HepG2 (cell line): Measurements from ENCODE around the gene CCND1. TPM values are rescaled to one million over a fixed set of nuclear protein-coding genes. Genes with fewer than 3 reads are reported as not detected.
A peak's percentile ranks its signal among the peaks of the same experiment; 100 is the strongest.

Experiments
- ATAC-seq: fragments of 200-7000 bp; cut with Tn5 transposase; 3 replicates; pipeline ENCODE4 v1.9.1; 2020; ENCODE audit warnings: mild to moderate bottlenecking, moderate library complexity
- BruUV-seq: library from RNA; stranded (reverse); fragments of 400-500 nt; replicated peaks from 2 replicates; lab custom pipeline; 2021; lab: Mats Ljungman, UMichigan
- CTCF ChIA-PET: fragments of 300-600 bp; formaldehyde crosslinking; extraction: SDS; loops from one replicate; lab custom pipeline; 2021; ENCODE audit warnings: low total read pairs, inconsistent platforms, low intra/inter-chr PET ratio; lab: Yijun Ruan, JAX
- POLR2A ChIA-PET: fragments of 350-600 bp; sonication (Branson Sonifier 250); formaldehyde crosslinking; loops from one replicate; lab custom pipeline; 2020; ENCODE audit warnings: antibody characterized with exemption, inconsistent platforms; lab: Yijun Ruan, JAX
- DNase-seq: peaks from one replicate; pipeline ENCODE4 v3.0.0-alpha.2; 2015; ENCODE audit warnings: low spot score
- FAIRE-seq: peaks from 3 replicates; lab custom pipeline; 2011; peaks lifted over from hg19 to GRCh38; lab: Jason Lieb, UNC
- H2AFZ ChIP-seq: one replicate; pipeline ENCODE4 v1.6.1; 2011; ENCODE audit warnings: low read length, inconsistent platforms
- H3K27ac ChIP-seq: fragments of 300-600 bp; 3 replicates; pipeline ENCODE4 v1.8.0; 2011; ENCODE audit warnings: mixed run types, mild to moderate bottlenecking, mixed read lengths, low read length, inconsistent platforms; ENCODE audit not compliant: insufficient read depth; ENCODE audit errors: extremely low read length
- H3K27me3 ChIP-seq, 2 experiments: fragments of 200-600 bp in 1 of 2; 2 replicates in 1 of 2; 3 replicates in 1 of 2; pipeline versions ENCODE4 v1.6.0 to v1.8.0; 2011; ENCODE audit warnings: low read length in 2 of 2, mild to moderate bottlenecking in 2 of 2, moderate library complexity in 2 of 2, inconsistent platforms in 1 of 2; ENCODE audit not compliant: insufficient read depth in 2 of 2, control insufficient read depth in 1 of 2
- H3K36me3 ChIP-seq, 2 experiments: fragments of 200-600 bp in 1 of 2; replicated peaks in 1 of 2; 2 replicates in 1 of 2; 3 replicates in 1 of 2; pipeline versions ENCODE4 v1.5.1 to v1.8.0; 2011; ENCODE audit warnings: low read length in 2 of 2, inconsistent platforms in 1 of 2; ENCODE audit not compliant: insufficient read depth in 2 of 2, control insufficient read depth in 1 of 2
- H3K4me1 ChIP-seq: 2 replicates; pipeline ENCODE4 v1.5.1; 2012; ENCODE audit warnings: low read length, inconsistent platforms; ENCODE audit not compliant: insufficient read depth
- H3K4me2 ChIP-seq: 2 replicates; pipeline ENCODE4 v1.6.0; 2011; ENCODE audit warnings: low read depth, low read length, inconsistent platforms
- H3K4me3 ChIP-seq, 3 experiments: fragments of 200-600 bp in 1 of 3; sonication (generic), shearing (Covaris generic) in 1 of 3; replicated peaks in 1 of 3; 2 replicates each; pipeline ENCODE4 v1.5.1; 2011 to 2016; ENCODE audit warnings: low read length in 3 of 3, inconsistent platforms in 2 of 3, low read depth in 2 of 3, mild to moderate bottlenecking in 2 of 3, control low read depth in 1 of 3, mixed read lengths in 1 of 3; ENCODE audit not compliant: insufficient read depth in 1 of 3
- H3K79me2 ChIP-seq: one replicate; pipeline ENCODE4 v1.6.1; 2011; ENCODE audit warnings: low read length, inconsistent platforms; ENCODE audit not compliant: insufficient read depth
- H3K9ac ChIP-seq: 2 replicates; pipeline ENCODE4 v1.6.0; 2011; ENCODE audit warnings: mild to moderate bottlenecking, low read depth, low read length, inconsistent platforms; ENCODE audit not compliant: insufficient read depth
- H3K9me3 ChIP-seq: 2 replicates; pipeline ENCODE4 v1.5.1; 2012; ENCODE audit warnings: mild to moderate bottlenecking, low read length
- H4K20me1 ChIP-seq: 2 replicates; pipeline ENCODE4 v1.6.0; 2011; ENCODE audit warnings: inconsistent platforms, mild to moderate bottlenecking, low read length, moderate library complexity; ENCODE audit not compliant: insufficient read depth
- ATF1 ChIP-seq: IDR thresholded peaks from 2 replicates; pipeline ENCODE4 v1.6.1; 2016; ENCODE audit warnings: mild to moderate bottlenecking, control low read depth
- FOSL2 ChIP-seq: sonication (generic); formaldehyde crosslinking; IDR thresholded peaks from 2 replicates; pipeline ENCODE4 v1.4.0; 2020; ENCODE audit warnings: missing genetic modification reagents
- FOXP1 ChIP-seq, 2 experiments: fragments of 450-650 bp in 1 of 2; IDR thresholded peaks; 2 replicates each; pipeline ENCODE4 v1.6.1; 2017 to 2018; ENCODE audit warnings: antibody characterized with exemption in 1 of 2
- HDAC1 ChIP-seq: sonication (generic); formaldehyde crosslinking; IDR thresholded peaks from 2 replicates; pipeline ENCODE4 v1.5.1; 2020; ENCODE audit warnings: mild to moderate bottlenecking, missing genetic modification reagents
- NBN ChIP-seq: fragments of 450-650 bp; conservative IDR thresholded peaks from 2 replicates; pipeline ENCODE4 v1.6.1; 2017
- NONO ChIP-seq, 2 experiments: fragments of 450-650 bp in 1 of 2; sonication (generic) in 1 of 2; formaldehyde crosslinking in 1 of 2; IDR thresholded peaks in 1 of 2; conservative IDR thresholded peaks in 1 of 2; 2 replicates each; pipeline versions ENCODE4 v1.6.1 to v1.8.0; 2017 to 2022; ENCODE audit warnings: mild to moderate bottlenecking in 1 of 2, missing genetic modification reagents in 1 of 2, moderate library complexity in 1 of 2
- PLRG1 ChIP-seq: fragments of 450-650 bp; conservative IDR thresholded peaks from 2 replicates; pipeline ENCODE4 v1.6.1; 2016
- RAD51 ChIP-seq: fragments of 450-650 bp; IDR thresholded peaks from 2 replicates; pipeline ENCODE4 v1.6.1; 2016; ENCODE audit warnings: borderline replicate concordance
- RFX5 ChIP-seq: IDR thresholded peaks from 2 replicates; pipeline ENCODE4 v1.6.1; 2011; ENCODE audit warnings: low read depth, low read length, improper control_type of control experiment
- SRSF1 ChIP-seq: fragments of 200-400 bp; formaldehyde crosslinking; optimal IDR thresholded peaks from 2 replicates; pipeline ENCODE3; 2017; ENCODE audit warnings: mild to moderate bottlenecking, low read depth, low read length, moderate library complexity
- ZNF207 ChIP-seq: fragments of 450-650 bp; IDR thresholded peaks from 2 replicates; pipeline ENCODE4 v1.6.1; 2016; ENCODE audit warnings: antibody characterized with exemption, borderline replicate concordance
- ZNF282 ChIP-seq: fragments of 450-650 bp; IDR thresholded peaks from 2 replicates; pipeline ENCODE4 v1.6.1; 2018; ENCODE audit not compliant: partially characterized antibody
- WGBS: methylation state at CpG from one replicate; pipeline ENCODE4 v1.1.6; 2017; ENCODE audit warnings: low lambda C conversion rate; 5-methylcytosine and 5-hydroxymethylcytosine counted together
- in situ Hi-C: cut with HindIII; loops from 2 replicates; pipeline ENCODE4 v1.10.0; 2017; ENCODE audit warnings: low pct_unique_long_range_greater_than_20kb; ENCODE audit not compliant: extremely low pct_ligation_motif_present
- intact Hi-C: fragments of 100-400 bp; cut with micrococcal nuclease; formaldehyde crosslinking; loops from one replicate; pipeline ENCODE4 v1.10.0; 2022; ENCODE audit not compliant: unreplicated experiment
- polyA plus RNA-seq, 8 experiments: library from polyadenylated mRNA; depleted of rRNA in 3 of 8; stranded (reverse) in 7 of 8; unstranded in 1 of 8; fragments of >200 nt; fragmentation: Illumina TruSeq in 4 of 8; extraction: Trizol in 4 of 8; gene quantifications; 2 replicates each; pipeline versions ENCODE4 v1.2.1 to v1.2.3, GENCODE V29; 2011 to 2016; ENCODE audit warnings: low read depth in 4 of 8, missing spikeins in 1 of 8, mixed read lengths in 1 of 8; ENCODE audit not compliant: insufficient read depth in 1 of 8
- total RNA-seq, 5 experiments: library from RNA; depleted of rRNA; stranded (reverse); fragments of >200 nt; fragmentation: Illumina TruSeq; extraction: Trizol; gene quantifications; 2 replicates each; pipeline ENCODE4 v1.2.3, GENCODE V29; 2016; ENCODE audit warnings: low read depth in 1 of 5
- TF ChIP-seq, protein P1 (sequence below): sonication (generic); formaldehyde crosslinking; IDR thresholded peaks from 2 replicates; pipeline ENCODE4 v1.5.1; 2020; ENCODE audit warnings: mild to moderate bottlenecking, missing genetic modification reagents, borderline replicate concordance

The CCND1 gene
- total and polyA plus RNA-seq, 2 of the 13 experiments (the other 11 are each of a cell fraction or from before 2014, with no cell fraction given), result 107 to 136 TPM

DNA sequence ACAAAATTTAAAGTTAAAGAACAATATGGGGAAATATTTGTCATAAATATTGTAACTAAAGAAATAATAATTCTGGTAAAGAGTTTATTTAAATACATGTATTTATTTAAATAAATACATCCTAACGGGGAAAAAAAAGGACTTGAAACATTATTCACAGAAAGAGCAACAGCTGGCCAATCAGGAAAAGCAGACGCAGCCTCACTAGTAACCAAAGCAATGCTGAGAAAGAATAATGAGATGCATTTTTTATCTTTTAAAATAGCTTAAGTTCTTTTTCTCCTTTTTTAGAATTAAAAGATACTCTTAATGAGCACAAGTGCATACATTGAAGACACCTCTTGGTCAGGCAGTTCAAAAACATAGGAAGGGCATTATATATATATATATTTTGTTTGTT, 36.8 kb downstream of the CCND1 start:
- H3K79me2 ChIP-seq, result peaks cover 20% of the 10 kb centered on the region
- no TSS peak for BruUV-seq

DNA sequence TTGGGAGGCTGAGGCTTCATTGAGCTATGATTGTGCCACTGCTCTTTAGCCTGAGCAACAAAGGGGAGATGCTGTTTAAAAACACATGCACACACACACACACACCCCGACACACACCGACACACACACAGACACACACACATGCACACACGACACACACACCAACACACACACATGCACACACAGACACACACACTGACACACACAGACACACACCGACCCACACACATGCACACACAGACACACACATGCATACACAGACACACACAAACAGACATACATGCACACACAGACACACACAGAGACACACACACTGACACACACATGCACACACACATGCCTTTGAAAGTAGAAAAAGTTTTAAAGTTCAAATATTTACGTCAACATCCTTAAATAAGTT, 39.7 kb downstream of the CCND1 start:
- in situ Hi-C loops, result no loop called here
- ChIA-PET POLR2A (no interaction called here), CTCF (no interaction called here)
- Histone ChIP-seq H3K27me3 (peaks cover 0 to 4% of the 10 kb centered on the region in 2 experiments; a peak in 2 of 5 replicates), H3K4me3 (no peak overlapping the region), H3K27ac (no peak overlapping the region), H3K79me2 (no peaks in the 10 kb centered on the region), H2AFZ (no peak overlapping the region), H3K9me3 (no peaks in the 10 kb centered on the region), H3K4me1 (peaks cover 30% of the 10 kb centered on the region), H4K20me1 (no peaks in the 10 kb centered on the region), H3K4me2 (no peak overlapping the region), H3K36me3 (no peaks in the 10 kb centered on the region), H3K9ac (no peak overlapping the region)
- ATAC-seq (no peak), FAIRE-seq (no peak), DNase-seq (no peak)
- BruUV-seq, result no TSS peak
- intact Hi-C loops, result no loop called here
- 79% methylated on average over 5 of the region's 5 CpGs for WGBS
- TF ChIP-seq HDAC1 (CRISPR knock-in tag) (no peak), SRSF1 (no peak), ZNF207 (peak; percentile 17; the same call in 1 of the 2 replicates), ZNF282 (peak; percentile 53), NBN (peak; percentile 81; the same call in 1 of the 2 replicates), PLRG1 (peak; percentile 79; the same call in 1 of the 2 replicates), ATF1 (CRISPR knock-in tag) (no peak), RAD51 (0 out of 2 replicates have a peak, but pooled peaks have one; percentile 10), FOXP1 (IDR thresholded peaks at IDR 0.05) (0 out of 2 replicates have a peak, but pooled peaks have one; percentile 19), FOXP1 (CRISPR knock-in tag; IDR thresholded peaks at IDR 0.05) (no peak), NONO (IDR thresholded peaks at IDR 0.05) (0 out of 2 replicates have a peak, but pooled peaks have one; percentile 30), NONO (CRISPR knock-in tag; conservative IDR thresholded peaks at IDR 0.05) (no peak)
- TF ChIP-seq, protein P1, sequence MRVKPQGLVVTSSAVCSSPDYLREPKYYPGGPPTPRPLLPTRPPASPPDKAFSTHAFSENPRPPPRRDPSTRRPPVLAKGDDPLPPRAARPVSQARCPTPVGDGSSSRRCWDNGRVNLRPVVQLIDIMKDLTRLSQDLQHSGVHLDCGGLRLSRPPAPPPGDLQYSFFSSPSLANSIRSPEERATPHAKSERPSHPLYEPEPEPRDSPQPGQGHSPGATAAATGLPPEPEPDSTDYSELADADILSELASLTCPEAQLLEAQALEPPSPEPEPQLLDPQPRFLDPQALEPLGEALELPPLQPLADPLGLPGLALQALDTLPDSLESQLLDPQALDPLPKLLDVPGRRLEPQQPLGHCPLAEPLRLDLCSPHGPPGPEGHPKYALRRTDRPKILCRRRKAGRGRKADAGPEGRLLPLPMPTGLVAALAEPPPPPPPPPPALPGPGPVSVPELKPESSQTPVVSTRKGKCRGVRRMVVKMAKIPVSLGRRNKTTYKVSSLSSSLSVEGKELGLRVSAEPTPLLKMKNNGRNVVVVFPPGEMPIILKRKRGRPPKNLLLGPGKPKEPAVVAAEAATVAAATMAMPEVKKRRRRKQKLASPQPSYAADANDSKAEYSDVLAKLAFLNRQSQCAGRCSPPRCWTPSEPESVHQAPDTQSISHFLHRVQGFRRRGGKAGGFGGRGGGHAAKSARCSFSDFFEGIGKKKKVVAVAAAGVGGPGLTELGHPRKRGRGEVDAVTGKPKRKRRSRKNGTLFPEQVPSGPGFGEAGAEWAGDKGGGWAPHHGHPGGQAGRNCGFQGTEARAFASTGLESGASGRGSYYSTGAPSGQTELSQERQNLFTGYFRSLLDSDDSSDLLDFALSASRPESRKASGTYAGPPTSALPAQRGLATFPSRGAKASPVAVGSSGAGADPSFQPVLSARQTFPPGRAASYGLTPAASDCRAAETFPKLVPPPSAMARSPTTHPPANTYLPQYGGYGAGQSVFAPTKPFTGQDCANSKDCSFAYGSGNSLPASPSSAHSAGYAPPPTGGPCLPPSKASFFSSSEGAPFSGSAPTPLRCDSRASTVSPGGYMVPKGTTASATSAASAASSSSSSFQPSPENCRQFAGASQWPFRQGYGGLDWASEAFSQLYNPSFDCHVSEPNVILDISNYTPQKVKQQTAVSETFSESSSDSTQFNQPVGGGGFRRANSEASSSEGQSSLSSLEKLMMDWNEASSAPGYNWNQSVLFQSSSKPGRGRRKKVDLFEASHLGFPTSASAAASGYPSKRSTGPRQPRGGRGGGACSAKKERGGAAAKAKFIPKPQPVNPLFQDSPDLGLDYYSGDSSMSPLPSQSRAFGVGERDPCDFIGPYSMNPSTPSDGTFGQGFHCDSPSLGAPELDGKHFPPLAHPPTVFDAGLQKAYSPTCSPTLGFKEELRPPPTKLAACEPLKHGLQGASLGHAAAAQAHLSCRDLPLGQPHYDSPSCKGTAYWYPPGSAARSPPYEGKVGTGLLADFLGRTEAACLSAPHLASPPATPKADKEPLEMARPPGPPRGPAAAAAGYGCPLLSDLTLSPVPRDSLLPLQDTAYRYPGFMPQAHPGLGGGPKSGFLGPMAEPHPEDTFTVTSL, result no peak

More for the DNA sequence above, 36.8 kb downstream of the CCND1 start:
- Histone ChIP-seq H3K36me3 (no peaks in the 10 kb centered on the region), H2AFZ (no peak overlapping the region), H3K9ac (no peak overlapping the region), H3K27me3 (no peaks in the 10 kb centered on the region; a peak in 1 of 5 replicates), H3K27ac (no peak overlapping the region), H4K20me1 (peaks cover 3% of the 10 kb centered on the region; the same call in 1 of the 2 replicates), H3K4me2 (no peak overlapping the region), H3K4me1 (peaks cover 35% of the 10 kb centered on the region), H3K9me3 (no peaks in the 10 kb centered on the region), H3K4me3 (no peak overlapping the region)
- ChIA-PET CTCF (no interaction called here), POLR2A (interaction anchor here (1.4 kb wide), 1 partner anchor 32 kb away, joined by 3 read pairs; no protein-coding TSS in a partner anchor)
- no peak for DNase-seq
- intact Hi-C loops (no loop called here), in situ Hi-C loops (loop anchor here (10.0 kb wide), 1 partner anchor 573 kb away; no protein-coding TSS in a partner anchor)
- FAIRE-seq, result no peak
- no peak for ATAC-seq
- 79% methylated on average over 2 of the region's 2 CpGs for WGBS
- no peak for TF ChIP-seq FOSL2
- peak; percentile 90 for TF ChIP-seq RFX5
